Right lobe of liver (tissue), 6 donors: Measurements from ENCODE around the gene LCMT2. TPM values are rescaled to one million over a fixed set of nuclear protein-coding genes. Genes with fewer than 3 reads are reported as not detected.

Experiments
- ATAC-seq, 4 donors: fragments of 200-7000 bp; cut with Tn5 transposase; one replicate each; pipeline ENCODE4 v1.9.1; 2020; ENCODE audit warnings: mild to moderate bottlenecking in 4 of 4, moderate library complexity in 4 of 4
- DNase-seq, 3 donors: peaks; one replicate each; pipeline ENCODE4 v3.0.0-alpha.2; 2020
- H3K27ac ChIP-seq, 3 donors: fragments of 200-600 bp; one replicate each; pipeline ENCODE4 v1.8.0; 2022
- H3K27me3 ChIP-seq, 2 donors: fragments of 200-600 bp; one replicate each; pipeline ENCODE4 v1.8.0; 2022
- H3K36me3 ChIP-seq, 4 donors: fragments of 200-600 bp; sonication (generic) in 1 of 4; one replicate each; pipeline versions ENCODE4 v1.5.1 to v1.8.0; 2017 to 2022; ENCODE audit warnings: control low read depth in 1 of 4
- H3K4me1 ChIP-seq, 4 donors: fragments of 200-600 bp; sonication (generic) in 1 of 4; one replicate each; pipeline versions ENCODE4 v1.5.1 to v1.8.0; 2017 to 2022; ENCODE audit warnings: control low read depth in 1 of 4
- H3K4me3 ChIP-seq, 3 donors: fragments of 200-600 bp; one replicate each; pipeline ENCODE4 v1.8.0; 2022
- H3K9me3 ChIP-seq, 4 donors: fragments of 200-600 bp; sonication (generic) in 1 of 4; one replicate each; pipeline versions ENCODE4 v1.5.1 to v1.8.0; 2017 to 2022; ENCODE audit warnings: control low read depth in 1 of 4
- CTCF ChIP-seq, 4 donors: fragments of 200-600 bp in 3 of 4; fragments of 450-650 bp in 1 of 4; IDR thresholded peaks; one replicate each; pipeline versions ENCODE4 v1.5.1 to v1.8.0; 2016 to 2022; ENCODE audit warnings: antibody characterized with exemption in 4 of 4, mild to moderate bottlenecking in 2 of 4
- POLR2A ChIP-seq: fragments of 450-650 bp; IDR thresholded peaks from one replicate; pipeline ENCODE4 v1.6.1; 2017; ENCODE audit warnings: antibody characterized with exemption, mild to moderate bottlenecking
- WGBS: methylation state at CpG from one replicate; pipeline ENCODE4 v1.1.6; 2018; ENCODE audit warnings: low coverage, low lambda C conversion rate; ENCODE audit not compliant: insufficient coverage; ENCODE audit errors: missing lambda C conversion rate; 5-methylcytosine and 5-hydroxymethylcytosine counted together
- intact Hi-C, 2 donors: fragments of 100-400 bp; cut with DNase I; formaldehyde crosslinking; loops; one replicate each; pipeline versions ENCODE4 v1.11.2 to v1.14.1; 2022
- long read RNA-seq: library from polyadenylated mRNA; unstranded; transcript quantifications from one replicate; pipeline ENCODE4 v2.0.0, GENCODE V29; 2019
- total RNA-seq, 6 experiments: library from RNA; depleted of rRNA in 2 of 6; stranded (reverse); fragments of >200 nt in 2 of 6; fragmentation: NEBNext Ultra II Directional in 3 of 6; extraction: Animal tissue kit (Norgen Biotek cat#: 25700) in 3 of 6; gene quantifications; one replicate each; pipeline versions ENCODE4 v1.1.0 to v1.2.4, GENCODE V29; 2016 to 2023
- donor health status: DM: no; HTN: yes; CAD: no.
- donor health status: DM: no; HTN: no; CAD: no.
- donor health status: DM: no; HTN: no; CAD: no.
- donor health status: DM: no; HTN: yes; CAD: no.
- donor health status: DM: no; HTN: yes; CAD: no.

Gene LCMT2
- total RNA-seq: 1 to 10 TPM; 2.9 to 4.9 (median 3.9) TPM
- long read RNA-seq: 0 reads

DNA sequence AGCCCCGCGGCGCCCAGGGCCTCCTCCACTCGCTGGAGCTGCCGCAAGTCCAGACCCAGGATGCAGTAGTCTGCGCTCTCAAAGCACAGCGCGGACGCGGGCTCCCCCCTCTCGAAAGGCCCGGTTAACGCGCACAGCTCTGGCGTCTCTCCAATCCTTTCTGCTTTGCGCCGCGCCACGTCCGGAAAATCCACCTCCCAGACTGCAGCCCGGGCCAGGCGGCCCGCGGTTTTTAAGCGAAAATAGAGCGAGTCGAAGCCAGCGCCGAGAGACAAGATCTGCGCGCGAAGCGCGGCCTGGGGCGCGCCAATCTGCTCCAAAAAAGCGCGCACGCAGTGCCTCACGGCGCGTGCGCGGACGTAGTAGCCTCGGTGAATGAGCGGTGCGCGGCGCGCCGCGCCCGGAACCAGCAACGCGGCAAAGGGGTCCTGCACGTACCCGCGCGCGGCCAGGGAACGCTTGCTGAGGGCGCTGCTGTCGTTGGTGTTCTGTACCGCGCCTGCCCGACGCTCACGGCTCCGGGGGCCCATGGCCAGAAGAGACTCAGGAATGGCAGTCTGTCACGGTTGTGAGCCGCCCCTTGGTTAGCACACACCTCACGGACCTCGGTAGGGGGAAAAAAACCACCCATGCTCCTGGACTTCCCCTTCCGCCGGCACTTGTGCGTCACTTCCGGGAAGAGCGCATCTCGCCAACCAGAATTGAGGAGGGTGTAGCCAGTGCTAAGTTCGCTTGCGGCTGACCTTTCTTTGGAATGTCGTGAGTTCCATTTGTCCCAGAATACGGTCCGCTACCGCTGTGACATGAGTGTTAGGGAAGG, at the start of gene LCMT2:
Gene LCMT2, minus strand, starts transcription at position 614 of the 820 bp plus-strand sequence. Its CDS starts 84 bp downstream, at position 530.
- Histone ChIP-seq H3K9me3 (no peaks in the 10 kb centered on the region), H3K36me3 (peaks cover 0 to 6% (median 0%) of the 10 kb centered on the region in 4 donors), H3K27me3 (no peaks in the 10 kb centered on the region), H3K27ac (peak within 1 kb of the TSS; percentile 69 to 86 (median 82)), H3K4me3 (peak within 1 kb of the TSS; percentile 67 to 68 (median 68)), H3K4me1 (peaks cover 0 to 11% (median 5%) of the 10 kb centered on the region in 4 donors)
- TF ChIP-seq CTCF (IDR thresholded peaks at IDR 0.05) (peak in 1 of 4 donors; percentile 12), POLR2A (peak; percentile 84)
- intact Hi-C loops: no loop called here
- ATAC-seq: peak; percentile 96 to 98 (median 96)
- 0% methylated on average over 17 of the region's 86 CpGs for WGBS
- peak; percentile 90 to 96 (median 94) for DNase-seq

DNA sequence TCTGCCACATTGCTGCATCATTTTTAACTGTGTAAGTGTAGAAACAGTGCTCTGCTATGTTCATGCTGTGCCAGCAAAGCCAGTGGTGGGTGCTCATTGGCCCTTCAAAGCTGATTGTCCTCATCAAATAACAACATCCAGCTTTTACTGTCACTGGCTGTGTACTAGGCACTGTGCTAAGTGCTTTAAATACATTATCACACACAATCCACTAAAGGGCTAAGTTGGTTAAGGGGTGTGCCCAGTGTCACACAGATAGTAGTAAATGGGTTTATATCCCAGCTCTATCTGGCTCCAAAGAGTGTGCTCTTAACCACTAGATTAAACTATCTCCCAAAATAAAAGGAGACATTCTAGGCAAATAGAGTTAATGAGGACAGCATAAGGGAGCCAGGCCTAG, 48.2 kb upstream of the LCMT2 start:
- TF ChIP-seq CTCF (IDR thresholded peaks at IDR 0.05) (no peak), POLR2A (no peak)
- ATAC-seq: no peak
- DNase-seq: no peak
- intact Hi-C loops: no loop called here
- Histone ChIP-seq H3K27ac (no peak overlapping the region), H3K27me3 (no peaks in the 10 kb centered on the region), H3K4me1 (no peaks in the 10 kb centered on the region), H3K9me3 (no peaks in the 10 kb centered on the region), H3K36me3 (peaks cover 0 to 42% (median 5%) of the 10 kb centered on the region in 4 donors), H3K4me3 (no peak overlapping the region)

DNA sequence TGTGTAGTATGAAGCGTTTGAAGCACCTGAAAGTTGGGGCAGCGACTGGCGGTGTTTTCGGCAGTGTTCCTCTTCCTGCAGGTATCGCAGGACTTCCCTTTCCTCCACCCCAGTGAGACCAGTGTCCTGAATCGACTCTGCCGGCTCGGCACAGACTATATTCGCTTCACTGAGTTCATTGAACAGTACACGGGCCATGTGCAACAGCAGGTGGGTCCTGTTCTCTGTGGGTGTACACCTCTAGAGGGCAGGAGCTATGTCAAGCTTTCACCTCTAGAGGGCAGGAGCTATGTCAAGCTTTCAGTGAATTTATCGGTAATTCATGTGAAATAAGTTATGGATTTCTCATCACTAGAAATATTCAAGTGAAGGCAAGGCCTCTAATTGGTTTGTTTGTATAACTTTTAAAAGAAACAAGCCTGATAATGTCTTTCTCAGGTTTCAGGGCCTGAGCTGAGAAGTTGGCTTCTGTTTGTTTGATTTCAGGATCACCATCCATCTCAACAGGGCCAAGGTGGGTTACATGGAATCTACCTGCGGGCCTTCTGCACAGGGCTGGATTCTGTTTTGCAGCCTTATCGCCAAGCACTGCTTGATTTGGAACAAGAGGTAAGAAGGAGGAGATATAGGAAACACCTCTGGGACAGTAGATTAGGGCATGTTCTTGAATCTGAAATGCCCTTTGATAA, 45.8 kb upstream of the LCMT2 start:
- H3K36me3 ChIP-seq: peaks cover 0 to 23% (median 4%) of the 10 kb centered on the region in 4 donors
- intact Hi-C loops: no loop called here
- WGBS: 82% methylated on average over 8 of the region's 13 CpGs
- H3K4me3 ChIP-seq: no peak overlapping the region
- H3K4me1 ChIP-seq: peaks cover 0 to 6% (median 0%) of the 10 kb centered on the region in 4 donors
- H3K9me3 ChIP-seq: no peaks in the 10 kb centered on the region
- DNase-seq (peak in 1 of 3 donors; percentile 50), ATAC-seq (peak; percentile 35 to 55 (median 48))
- TF ChIP-seq CTCF (IDR thresholded peaks at IDR 0.05): peak; percentile 40 to 73 (median 62)
- no peak for TF ChIP-seq POLR2A
- no peak overlapping the region for H3K27ac ChIP-seq
- H3K27me3 ChIP-seq: no peaks in the 10 kb centered on the region

DNA sequence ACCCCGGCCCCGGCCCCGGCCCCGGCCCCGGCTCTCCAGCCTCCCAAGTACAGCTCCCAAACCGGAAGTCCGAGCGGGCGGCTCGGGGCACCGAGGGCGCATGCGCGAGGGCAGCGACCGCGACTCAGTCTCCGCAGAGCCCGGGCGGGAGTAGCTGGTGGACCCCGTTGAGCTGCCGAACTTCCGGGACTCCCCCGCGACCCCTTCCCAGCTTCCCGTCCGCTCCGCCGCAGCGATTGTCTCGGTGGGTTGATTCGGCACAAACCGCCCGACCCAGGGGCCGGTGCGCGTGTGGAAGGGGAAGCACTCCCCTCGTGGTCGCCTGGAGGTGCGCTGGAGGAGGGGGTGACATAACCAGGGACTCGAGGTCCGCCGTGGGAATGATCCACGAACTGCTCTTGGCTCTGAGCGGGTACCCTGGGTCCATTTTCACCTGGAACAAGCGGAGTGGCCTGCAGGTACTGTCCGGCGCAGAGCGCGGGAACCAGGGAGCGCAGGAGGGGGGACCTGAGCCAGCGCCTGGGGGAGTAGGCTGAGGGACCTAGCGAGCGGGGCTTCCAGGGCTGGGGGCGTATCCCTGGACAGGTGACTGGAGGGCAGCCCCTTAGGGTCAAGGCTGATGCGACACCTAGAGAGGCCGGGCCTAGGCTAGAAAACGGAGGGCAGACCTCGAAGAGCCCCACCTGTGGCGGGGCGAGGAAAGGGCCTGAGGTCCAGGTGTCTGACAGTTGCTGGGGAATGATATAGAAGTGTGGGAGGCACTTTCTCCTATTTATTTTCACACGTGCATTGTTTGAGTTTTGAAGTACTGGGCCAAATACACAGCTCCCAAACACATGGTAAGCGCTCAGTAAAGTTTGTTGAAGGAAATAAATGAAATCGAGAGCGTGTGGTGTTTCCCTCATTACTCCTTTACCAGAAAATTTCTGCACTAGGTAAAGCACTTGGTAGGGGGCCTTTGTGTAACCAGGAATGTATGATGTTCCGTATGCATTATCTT, 40.9 kb upstream of the LCMT2 start, which contains the start of the genes TUBGCP4 and ZSCAN29:
Gene TUBGCP4, plus strand, starts transcription at position 127 of the 1,000 bp plus-strand sequence. Its CDS starts 254 bp downstream, at position 381.
Gene ZSCAN29, minus strand, starts transcription at position 69 of the 1,000 bp plus-strand sequence. CDS start 1,130 bp downstream, outside the sequence.
- Histone ChIP-seq H3K4me3 (peak within 1 kb of the TSS; percentile 80 to 95 (median 89)), H3K27me3 (no peaks in the 10 kb centered on the region), H3K36me3 (peaks cover 0 to 4% (median under 1%) of the 10 kb centered on the region in 4 donors), H3K4me1 (peaks cover 0 to 16% (median 5%) of the 10 kb centered on the region in 4 donors), H3K27ac (peak within 1 kb of the TSS; percentile 39 to 66 (median 60)), H3K9me3 (no peaks in the 10 kb centered on the region)
- DNase-seq (peak; percentile 85 to 88 (median 88)), ATAC-seq (peak; percentile 93 to 95 (median 94))
- intact Hi-C loops: no loop called here
- WGBS: 2% methylated on average over 24 of the region's 66 CpGs
- TF ChIP-seq POLR2A (peak; percentile 44), CTCF (IDR thresholded peaks at IDR 0.05) (peak; percentile 26 to 45 (median 40))
